Fibroblast of villous mesenchyme (primary cell): ENCODE results near the gene ABTB1. TPM values are rescaled to one million over a fixed set of nuclear protein-coding genes. Genes with fewer than 3 reads are reported as not detected.

Experiments used
- DNase-seq: peaks from one replicate; pipeline ENCODE4 v3.0.0-alpha.2; 2010; ENCODE audit warnings: low read depth
- H3K4me3 ChIP-seq: 2 replicates; pipeline ENCODE4 v1.5.1; 2011; ENCODE audit warnings: low read depth, mild to moderate bottlenecking, low read length
- total RNA-seq: library from RNA; depleted of rRNA; stranded (reverse); fragments of >200 nt; gene quantifications from 2 replicates; pipeline ENCODE4 v1.2.3, GENCODE V29; 2012
- TF ChIP-seq, protein P1 (sequence below): IDR thresholded peaks from 2 replicates; pipeline ENCODE4 v1.5.1; 2012; ENCODE audit warnings: low read depth, mild to moderate bottlenecking, low read length; ENCODE audit not compliant: insufficient read depth

The ABTB1 gene
- total RNA-seq, 1 donor, result 3.5 TPM

DNA sequence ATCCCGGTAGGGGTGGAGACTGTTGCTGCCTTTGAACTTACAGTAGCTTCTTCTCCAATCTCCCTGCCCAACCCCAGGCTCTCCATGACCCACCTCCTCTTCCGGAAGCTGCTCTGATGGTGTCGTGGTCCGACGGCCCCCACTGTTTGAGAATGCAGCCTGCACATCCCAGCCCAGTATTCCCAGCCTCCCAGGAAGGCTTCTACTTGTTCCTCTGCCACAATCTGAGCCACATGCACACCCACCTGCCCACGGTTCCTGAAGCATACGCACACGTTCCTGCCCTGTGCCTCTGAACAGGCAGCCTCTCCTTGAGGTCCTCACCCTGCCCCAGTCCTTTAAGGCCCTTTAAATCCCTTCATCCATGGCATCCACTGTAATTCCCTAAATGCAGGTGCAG lies 57.4 kb downstream of the ABTB1 start:
- H3K4me3 ChIP-seq, result no peak overlapping the region
- no peak for DNase-seq
- TF ChIP-seq, protein P1, sequence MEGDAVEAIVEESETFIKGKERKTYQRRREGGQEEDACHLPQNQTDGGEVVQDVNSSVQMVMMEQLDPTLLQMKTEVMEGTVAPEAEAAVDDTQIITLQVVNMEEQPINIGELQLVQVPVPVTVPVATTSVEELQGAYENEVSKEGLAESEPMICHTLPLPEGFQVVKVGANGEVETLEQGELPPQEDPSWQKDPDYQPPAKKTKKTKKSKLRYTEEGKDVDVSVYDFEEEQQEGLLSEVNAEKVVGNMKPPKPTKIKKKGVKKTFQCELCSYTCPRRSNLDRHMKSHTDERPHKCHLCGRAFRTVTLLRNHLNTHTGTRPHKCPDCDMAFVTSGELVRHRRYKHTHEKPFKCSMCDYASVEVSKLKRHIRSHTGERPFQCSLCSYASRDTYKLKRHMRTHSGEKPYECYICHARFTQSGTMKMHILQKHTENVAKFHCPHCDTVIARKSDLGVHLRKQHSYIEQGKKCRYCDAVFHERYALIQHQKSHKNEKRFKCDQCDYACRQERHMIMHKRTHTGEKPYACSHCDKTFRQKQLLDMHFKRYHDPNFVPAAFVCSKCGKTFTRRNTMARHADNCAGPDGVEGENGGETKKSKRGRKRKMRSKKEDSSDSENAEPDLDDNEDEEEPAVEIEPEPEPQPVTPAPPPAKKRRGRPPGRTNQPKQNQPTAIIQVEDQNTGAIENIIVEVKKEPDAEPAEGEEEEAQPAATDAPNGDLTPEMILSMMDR, result no peak

Other genes with a start within 250 kb of the ABTB1 start
- gene TPRA1, start 82.2 kb upstream of the ABTB1 start, total RNA-seq, result 26.4 and 40.6 TPM in 2 replicates
- 39.3 and 45.4 TPM in 2 replicates for gene MCM2, start 74.5 kb upstream of the ABTB1 start, total RNA-seq
- 0.32 and 0.86 TPM in 2 replicates for gene PODXL2, start 43.8 kb upstream of the ABTB1 start, total RNA-seq
- gene MGLL, start 149.6 kb downstream of the ABTB1 start, total RNA-seq, result 82.1 and 141 TPM in 2 replicates
- gene KBTBD12, start 242.3 kb downstream of the ABTB1 start, total RNA-seq, result not detected in 2 replicates